ENCODE results near the gene CXCL6. TPM values are rescaled to one million over a fixed set of nuclear protein-coding genes. Genes with fewer than 3 reads are reported as not detected.

Gene CXCL6
- total and polyA plus RNA-seq, 2 experiments from 2014 or later: not detected

GRCh38 chr4:73870260-73870659 is 33.8 kb downstream of the CXCL6 start:
- Histone ChIP-seq H3K4me1 (ENCODE audit: low read depth) (no peaks in the 10 kb centered on the region), H3K27ac (no peak overlapping the region), H3K4me3 (no peak overlapping the region), H3K27me3 (peaks cover 40% of the 10 kb centered on the region), H3K36me3 (no peaks in the 10 kb centered on the region), H3K9me3 (ENCODE audit: low read depth) (no peaks in the 10 kb centered on the region)
- DNase-seq (ENCODE audit: low read depth in 1 of 2, low spot score in 1 of 2): peak in 1 of 2 donors; percentile 56
- TF ChIP-seq CTCF (IDR thresholded peaks at IDR 0.05; ENCODE audit: low read depth, low read length): no peak

DNA sequence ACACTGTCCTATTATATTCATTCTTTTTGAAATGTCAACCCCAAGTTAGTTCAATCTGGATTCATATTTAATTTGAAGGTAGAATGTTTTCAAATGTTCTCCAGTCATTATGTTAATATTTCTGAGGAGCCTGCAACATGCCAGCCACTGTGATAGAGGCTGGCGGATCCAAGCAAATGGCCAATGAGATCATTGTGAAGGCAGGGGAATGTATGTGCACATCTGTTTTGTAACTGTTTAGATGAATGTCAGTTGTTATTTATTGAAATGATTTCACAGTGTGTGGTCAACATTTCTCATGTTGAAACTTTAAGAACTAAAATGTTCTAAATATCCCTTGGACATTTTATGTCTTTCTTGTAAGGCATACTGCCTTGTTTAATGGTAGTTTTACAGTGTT is 34.3 kb downstream of the CXCL6 start:
- no peak overlapping the region for H3K4me3 ChIP-seq
- H3K27me3 ChIP-seq: peaks cover 40% of the 10 kb centered on the region
- TF ChIP-seq CTCF (IDR thresholded peaks at IDR 0.05; ENCODE audit: low read depth, low read length): no peak

DNA sequence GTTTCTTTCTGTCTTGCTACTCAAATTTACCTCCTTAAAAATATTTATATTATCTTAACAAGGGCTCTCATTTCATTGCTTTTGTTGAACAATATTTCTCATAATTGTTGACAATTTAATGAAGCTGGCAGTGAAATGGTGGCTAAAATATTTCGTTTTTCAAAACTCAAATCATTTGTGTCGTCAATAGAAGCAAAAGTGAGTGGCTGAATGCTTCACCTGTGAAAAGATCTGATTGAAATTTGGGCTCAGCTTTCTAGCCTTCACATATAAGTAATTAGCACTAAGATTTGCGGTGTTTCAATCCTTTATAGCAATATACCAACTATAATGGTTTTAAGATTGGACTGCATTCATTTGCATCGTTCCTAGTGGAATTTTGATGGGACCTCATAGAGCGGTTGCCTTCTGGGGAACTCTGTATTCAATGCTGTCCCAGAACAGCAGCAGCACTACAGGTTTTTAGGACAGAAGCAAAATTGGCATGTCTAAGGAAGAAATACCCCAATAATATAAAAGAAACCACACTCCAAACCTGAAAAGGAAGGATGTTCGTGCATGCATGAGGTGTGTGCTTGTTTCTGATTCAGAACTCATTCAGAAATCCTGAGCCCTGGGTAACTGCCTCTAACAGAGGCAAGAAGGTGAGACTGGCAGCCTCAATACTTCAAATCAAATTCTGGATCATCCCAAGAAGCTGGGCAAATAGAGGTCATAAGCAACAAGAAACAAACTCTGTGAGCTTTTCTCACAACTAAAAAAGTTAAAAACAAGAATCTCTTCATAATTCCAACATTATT is 35.2 kb downstream of the CXCL6 start:
- TF ChIP-seq CTCF (IDR thresholded peaks at IDR 0.05; ENCODE audit: low read depth, low read length): no peak
- Histone ChIP-seq H3K27me3 (peaks cover 38% of the 10 kb centered on the region), H3K4me3 (no peak overlapping the region), H3K27ac (no peak overlapping the region), H3K4me1 (ENCODE audit: low read depth) (no peaks in the 10 kb centered on the region), H3K36me3 (no peaks in the 10 kb centered on the region), H3K9me3 (ENCODE audit: low read depth) (no peaks in the 10 kb centered on the region)
- peak in 1 of 2 donors; percentile 41 for DNase-seq (ENCODE audit: low read depth in 1 of 2, low spot score in 1 of 2)

More for the DNA sequence above, 34.3 kb downstream of the CXCL6 start:
- H3K9me3 ChIP-seq (ENCODE audit: low read depth): no peaks in the 10 kb centered on the region
- H3K36me3 ChIP-seq: no peaks in the 10 kb centered on the region
- DNase-seq (ENCODE audit: low read depth in 1 of 2, low spot score in 1 of 2): peak in 1 of 2 donors; percentile 47
- no peak overlapping the region for H3K27ac ChIP-seq
- H3K4me1 ChIP-seq (ENCODE audit: low read depth): no peaks in the 10 kb centered on the region

DNA sequence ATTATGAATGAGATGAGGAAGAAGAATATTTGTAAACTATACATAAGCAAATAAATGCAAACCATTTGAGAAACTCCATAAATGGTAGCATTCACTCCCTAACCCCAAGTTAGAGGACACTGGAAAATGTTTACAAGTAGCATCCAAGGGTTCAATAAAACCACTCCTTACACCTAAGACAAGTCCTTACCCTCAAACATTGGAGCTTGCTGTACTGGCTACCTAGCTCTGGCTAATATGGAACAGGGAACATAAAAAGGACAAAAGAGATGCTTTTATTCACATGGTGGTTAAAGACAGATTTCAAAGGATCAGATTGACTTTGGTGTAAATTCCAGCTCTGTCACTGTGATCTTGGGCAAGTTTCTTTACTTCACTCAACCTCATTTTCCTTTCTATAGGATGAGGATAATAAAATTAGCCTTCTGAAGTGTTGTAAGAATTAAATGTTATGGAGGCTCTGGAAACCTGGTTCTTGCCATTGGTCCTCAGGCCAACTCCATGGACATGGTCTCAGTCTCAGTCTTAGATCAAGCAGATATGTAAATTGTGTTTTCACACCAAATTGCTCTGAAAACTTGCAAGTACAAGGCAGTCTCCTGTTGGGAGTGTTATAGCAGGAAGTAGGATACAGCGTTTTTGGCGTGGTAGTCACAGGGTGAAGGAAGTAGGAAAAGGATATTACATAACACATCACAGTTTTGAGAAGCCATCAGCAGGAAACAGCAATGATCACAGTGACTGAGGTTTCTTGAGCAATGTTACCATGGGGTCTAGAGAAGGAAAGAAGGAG is 36.0 kb downstream of the CXCL6 start:
- H3K27me3 ChIP-seq: peaks cover 37% of the 10 kb centered on the region
- no peaks in the 10 kb centered on the region for H3K36me3 ChIP-seq
- no peaks in the 10 kb centered on the region for H3K9me3 ChIP-seq (ENCODE audit: low read depth)
- peak in 1 of 2 donors; percentile 61 for DNase-seq (ENCODE audit: low read depth in 1 of 2, low spot score in 1 of 2)
- H3K4me3 ChIP-seq: no peak overlapping the region
- H3K27ac ChIP-seq: no peak overlapping the region
- H3K4me1 ChIP-seq (ENCODE audit: low read depth): no peaks in the 10 kb centered on the region
- TF ChIP-seq CTCF (IDR thresholded peaks at IDR 0.05; ENCODE audit: low read depth, low read length): no peak

DNA sequence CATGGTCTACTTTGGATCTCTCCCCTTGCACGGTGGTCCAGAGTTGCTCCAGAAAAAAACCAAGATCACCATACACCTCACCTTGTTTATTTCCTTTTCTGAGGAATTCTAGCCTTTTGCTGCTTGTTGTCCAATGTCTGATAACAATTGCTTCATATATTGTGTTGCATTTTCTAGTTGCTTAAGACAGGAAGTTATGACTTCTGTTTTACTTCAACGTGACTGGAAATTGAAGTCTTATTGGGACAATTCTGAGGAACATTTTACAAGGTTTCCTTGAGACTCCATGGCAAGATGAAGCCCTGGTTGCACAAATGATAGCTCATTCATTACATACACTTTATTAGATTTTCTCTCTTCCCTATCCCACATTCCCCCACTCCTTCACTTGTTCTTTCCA is 37.9 kb downstream of the CXCL6 start:
- no peaks in the 10 kb centered on the region for H3K4me1 ChIP-seq (ENCODE audit: low read depth)
- H3K27ac ChIP-seq: no peak overlapping the region
- no peak for TF ChIP-seq CTCF (IDR thresholded peaks at IDR 0.05; ENCODE audit: low read depth, low read length)
- no peaks in the 10 kb centered on the region for H3K9me3 ChIP-seq (ENCODE audit: low read depth)
- H3K27me3 ChIP-seq: peaks cover 19% of the 10 kb centered on the region
- H3K36me3 ChIP-seq: no peaks in the 10 kb centered on the region
- peak in 1 of 2 donors; percentile 49 for DNase-seq (ENCODE audit: low read depth in 1 of 2, low spot score in 1 of 2)
- H3K4me3 ChIP-seq: no peak overlapping the region

Measured in cardiac muscle cell (in vitro differentiated cells and primary cell).